Measurements from ENCODE around the gene GM2A.

GRCh38 chr5:151219138-151219537 is 33.8 kb upstream of the GM2A start:
- TF ChIP-seq POLR2A (IDR thresholded peaks at IDR 0.05) (no peak), CTCF (IDR thresholded peaks at IDR 0.05) (no peak)

Data from testis (tissue), 2 donors.